CD4-positive, alpha-beta T cell treated with Interleukin-4 for 1 hour (primary cell): ENCODE results near the gene TRAPPC10.
A peak's percentile ranks its signal among the peaks of the same experiment; 100 is the strongest.
"Not testable (repeated sequence)": the region's sequence is repeated elsewhere in the genome, so short reads cannot be mapped to it uniquely, and the experiment has no call there.

Experiments
- DNase-seq, 2 donors: peaks; one replicate each; pipeline ENCODE4 v3.0.0-alpha.2; 2020 to 2022

TRAPPC10 gene

GRCh38 chr21:44098964-44099363 is 86.9 kb downstream of the TRAPPC10 start:
- DNase-seq = not testable (repeated sequence)

- peak; percentile 66 to 67 for DNase-seq
These were observed 95.0 kb downstream of the TRAPPC10 start, which contains the start of gene PWP2 for GRCh38 chr21:44107026-44107501. PWP2 (plus strand) TSS chr21:44107399; CDS start chr21:44107417, 18 bp downstream.

- DNase-seq = not testable (repeated sequence)
These were observed 95.5 kb downstream of the TRAPPC10 start for GRCh38 chr21:44107589-44107988.

GRCh38 chr21:44113702-44114371 is 101.7 kb downstream of the TRAPPC10 start:
- DNase-seq = not testable (repeated sequence)

GRCh38 chr21:44122131-44122530 is 110.0 kb downstream of the TRAPPC10 start:
- DNase-seq = not testable (repeated sequence)

- not testable (repeated sequence) for DNase-seq
These were observed 115.7 kb downstream of the TRAPPC10 start for GRCh38 chr21:44127827-44128226.

GRCh38 chr21:44133715-44134057 is 121.6 kb downstream of the TRAPPC10 start:
- DNase-seq = not testable (repeated sequence)

GRCh38 chr21:44134732-44135131 is 122.6 kb downstream of the TRAPPC10 start:
- not testable (repeated sequence) for DNase-seq

GRCh38 chr21:44138039-44138438 is 125.9 kb downstream of the TRAPPC10 start:
- DNase-seq = peak; percentile 53 to 58

- peak in 1 of 2 donors; percentile 1 for DNase-seq
These were observed 127.9 kb downstream of the TRAPPC10 start for GRCh38 chr21:44139787-44140551.

- DNase-seq = not testable (repeated sequence)
These were observed 128.4 kb downstream of the TRAPPC10 start for GRCh38 chr21:44140552-44140932.

- not testable (repeated sequence) for DNase-seq
These were observed 130.4 kb downstream of the TRAPPC10 start for GRCh38 chr21:44142470-44142869.

- DNase-seq = peak; percentile 53 to 72
These were observed 131.3 kb downstream of the TRAPPC10 start for GRCh38 chr21:44143380-44143779.

GRCh38 chr21:44143996-44144395 is 131.9 kb downstream of the TRAPPC10 start:
- DNase-seq = peak in 1 of 2 donors; percentile 0

- DNase-seq = not testable (repeated sequence)
These were observed 132.9 kb downstream of the TRAPPC10 start for GRCh38 chr21:44144784-44145602.

- not testable (repeated sequence) for DNase-seq
These were observed 133.5 kb downstream of the TRAPPC10 start for GRCh38 chr21:44145616-44146015.

- not testable (repeated sequence) for DNase-seq
These were observed 135.0 kb downstream of the TRAPPC10 start for GRCh38 chr21:44147108-44147507.

- not testable (repeated sequence) for DNase-seq
These were observed 138.1 kb downstream of the TRAPPC10 start for GRCh38 chr21:44150255-44150654.

GRCh38 chr21:44153214-44153888 is 141.2 kb downstream of the TRAPPC10 start:
- DNase-seq = not testable (repeated sequence)

GRCh38 chr21:44153889-44154228 is 141.8 kb downstream of the TRAPPC10 start:
- DNase-seq = peak; percentile 25 to 28

GRCh38 chr21:44154816-44155230 is 142.7 kb downstream of the TRAPPC10 start:
- DNase-seq = not testable (repeated sequence)
